Measurements from ENCODE around the gene DMP1.

DNA sequence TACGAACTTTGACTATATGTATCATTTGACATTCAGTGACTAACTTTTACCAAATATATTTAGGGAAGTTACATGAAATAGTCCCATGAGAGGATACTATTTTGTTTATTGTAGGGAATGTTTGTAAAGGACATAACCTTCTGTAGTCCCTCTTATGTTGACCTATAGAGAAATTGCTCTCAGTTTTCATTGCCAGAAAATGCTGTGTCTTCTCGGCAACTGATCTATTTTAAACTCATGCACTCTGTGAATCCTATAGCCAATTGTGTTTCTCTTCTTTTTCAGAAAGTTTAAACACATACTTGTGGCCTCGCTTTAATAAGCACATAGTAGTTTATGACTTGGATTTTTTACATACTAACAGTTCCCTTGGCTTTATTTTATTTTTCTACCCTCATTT lies 38.2 kb downstream of the DMP1 start:
- TF ChIP-seq POLR2A (IDR thresholded peaks at IDR 0.05), result no peak
- TF ChIP-seq, protein P1, sequence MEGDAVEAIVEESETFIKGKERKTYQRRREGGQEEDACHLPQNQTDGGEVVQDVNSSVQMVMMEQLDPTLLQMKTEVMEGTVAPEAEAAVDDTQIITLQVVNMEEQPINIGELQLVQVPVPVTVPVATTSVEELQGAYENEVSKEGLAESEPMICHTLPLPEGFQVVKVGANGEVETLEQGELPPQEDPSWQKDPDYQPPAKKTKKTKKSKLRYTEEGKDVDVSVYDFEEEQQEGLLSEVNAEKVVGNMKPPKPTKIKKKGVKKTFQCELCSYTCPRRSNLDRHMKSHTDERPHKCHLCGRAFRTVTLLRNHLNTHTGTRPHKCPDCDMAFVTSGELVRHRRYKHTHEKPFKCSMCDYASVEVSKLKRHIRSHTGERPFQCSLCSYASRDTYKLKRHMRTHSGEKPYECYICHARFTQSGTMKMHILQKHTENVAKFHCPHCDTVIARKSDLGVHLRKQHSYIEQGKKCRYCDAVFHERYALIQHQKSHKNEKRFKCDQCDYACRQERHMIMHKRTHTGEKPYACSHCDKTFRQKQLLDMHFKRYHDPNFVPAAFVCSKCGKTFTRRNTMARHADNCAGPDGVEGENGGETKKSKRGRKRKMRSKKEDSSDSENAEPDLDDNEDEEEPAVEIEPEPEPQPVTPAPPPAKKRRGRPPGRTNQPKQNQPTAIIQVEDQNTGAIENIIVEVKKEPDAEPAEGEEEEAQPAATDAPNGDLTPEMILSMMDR (IDR thresholded peaks at IDR 0.05), result no peak
